HCT116 (cell line): Measurements from ENCODE around the gene SLC7A9. TPM values are rescaled to one million over a fixed set of nuclear protein-coding genes. Genes with fewer than 3 reads are reported as not detected.
"Not testable (repeated sequence)": the region's sequence is repeated elsewhere in the genome, so short reads cannot be mapped to it uniquely, and the experiment has no call there.

ENCODE experiments used
- ATAC-seq: fragments of 200-7000 bp; cut with Tn5 transposase; 2 replicates; pipeline ENCODE4 v1.9.1; 2020; ENCODE audit warnings: mild to moderate bottlenecking, moderate library complexity
- BruUV-seq: library from RNA; stranded (reverse); fragments of 400-500 nt; replicated peaks from 2 replicates; lab custom pipeline; 2021; lab: Mats Ljungman, UMichigan
- CTCF ChIA-PET: fragments of 300-600 bp; sonication (Branson Sonifier 250); formaldehyde crosslinking; loops from one replicate; lab custom pipeline; 2021; ENCODE audit warnings: antibody characterized with exemption; lab: Charles Lee
- POLR2A ChIA-PET: fragments of 300-600, 350-600 bp; sonication (Branson Sonifier 250); formaldehyde crosslinking; loops from one replicate; lab custom pipeline; 2021; ENCODE audit warnings: antibody characterized with exemption; lab: Charles Lee
- RAD21 ChIA-PET, 2 experiments: fragments of 300-600 bp; sonication (Branson Sonifier 250); formaldehyde crosslinking; loops; one replicate each; lab custom pipeline; 2023; ENCODE audit warnings: low total read pairs in 2 of 2; ENCODE audit not compliant: uncharacterized antibody in 2 of 2, unreplicated experiment in 2 of 2, low non-redundant PET in 1 of 2; lab: Charles Lee
- DNase-seq: peaks from one replicate; pipeline ENCODE4 v3.0.0-alpha.2; 2010; ENCODE audit warnings: low read depth, low spot score
- H2AFZ ChIP-seq: fragments of 200-600 bp; shearing (Covaris generic), sonication (generic); 2 replicates; pipeline ENCODE4 v1.6.1; 2017; ENCODE audit warnings: low read depth, mixed run types, mixed read lengths, antibody characterized with exemption, low read length; ENCODE audit not compliant: poor library complexity, severe bottlenecking
- H3K27ac ChIP-seq: 2 replicates; pipeline ENCODE4 v1.5.1; 2012; ENCODE audit warnings: low read depth, low read length
- H3K27me3 ChIP-seq: fragments of 200-600 bp; sonication (generic); 2 replicates; pipeline ENCODE4 v1.6.1; 2016; ENCODE audit warnings: mixed run types, low read length, mixed read lengths; ENCODE audit not compliant: insufficient read depth
- H3K36me3 ChIP-seq, 2 experiments: fragments of 200-500 bp in 1 of 2; fragments of 200-600 bp in 1 of 2; sonication (Bioruptor generic) in 1 of 2; sonication (generic) in 1 of 2; 2 replicates each; pipeline versions ENCODE4 v1.5.1 to v1.6.1; 2014 to 2016; ENCODE audit warnings: low read length in 2 of 2, inconsistent platforms in 1 of 2, mixed read lengths in 1 of 2, mixed run types in 1 of 2; ENCODE audit not compliant: insufficient read depth in 2 of 2, control insufficient read depth in 1 of 2
- H3K4me1 ChIP-seq, 2 experiments: fragments of 200-600 bp in 1 of 2; sonication (generic) in 1 of 2; 2 replicates each; pipeline versions ENCODE4 v1.5.1 to v1.6.1; 2012 to 2017; ENCODE audit warnings: low read length in 2 of 2, inconsistent platforms in 1 of 2, mild to moderate bottlenecking in 1 of 2, mixed read lengths in 1 of 2, mixed run types in 1 of 2, moderate library complexity in 1 of 2; ENCODE audit not compliant: insufficient read depth in 2 of 2, control insufficient read depth in 1 of 2
- H3K4me2 ChIP-seq: fragments of 200-600 bp; sonication (generic); 2 replicates; pipeline ENCODE4 v1.6.1; 2017; ENCODE audit warnings: mixed run types, low read length, mixed read lengths
- H3K4me3 ChIP-seq, 2 experiments: fragments of 200-600 bp in 1 of 2; sonication (generic) in 1 of 2; replicated peaks in 1 of 2; 2 replicates each; pipeline ENCODE4 v1.5.1; 2011 to 2016; ENCODE audit warnings: low read length in 2 of 2, control low read depth in 1 of 2, low read depth in 1 of 2, mild to moderate bottlenecking in 1 of 2, mixed read lengths in 1 of 2, mixed run types in 1 of 2
- H3K79me2 ChIP-seq: fragments of 200-600 bp; sonication (generic); 2 replicates; pipeline ENCODE4 v1.6.1; 2017; ENCODE audit warnings: mild to moderate bottlenecking, mixed run types, low read length, moderate library complexity, mixed read lengths; ENCODE audit not compliant: insufficient read depth
- H3K9ac ChIP-seq: fragments of 200-600 bp; sonication (generic); 2 replicates; pipeline ENCODE4 v1.6.1; 2016; ENCODE audit warnings: low read length, mixed read lengths
- H3K9me2 ChIP-seq: fragments of 200-600 bp; sonication (generic), shearing (Covaris generic); 2 replicates; pipeline ENCODE4 v1.6.1; 2017; ENCODE audit warnings: mixed run types, mild to moderate bottlenecking, moderate library complexity; ENCODE audit not compliant: insufficient read depth
- H3K9me3 ChIP-seq, 2 experiments: fragments of 200-500 bp in 1 of 2; fragments of 200-600 bp in 1 of 2; sonication (Bioruptor generic) in 1 of 2; sonication (generic) in 1 of 2; 2 replicates each; pipeline ENCODE4 v1.6.1; 2014 to 2017; ENCODE audit warnings: low read length in 2 of 2, mixed read lengths in 2 of 2, inconsistent platforms in 1 of 2, low read depth in 1 of 2, mild to moderate bottlenecking in 1 of 2, mixed run types in 1 of 2, moderate library complexity in 1 of 2; ENCODE audit not compliant: control insufficient read depth in 1 of 2, insufficient read depth in 1 of 2
- H4K20me1 ChIP-seq: fragments of 200-600 bp; sonication (generic), shearing (Covaris generic); 2 replicates; pipeline ENCODE4 v1.6.1; 2017; ENCODE audit warnings: mixed run types, mild to moderate bottlenecking, moderate library complexity; ENCODE audit not compliant: insufficient read depth
- CBX3 ChIP-seq: IDR thresholded peaks from 2 replicates; pipeline ENCODE4 v1.6.1; 2012; ENCODE audit warnings: low read depth
- EZH2 ChIP-seq: fragments of 200-600 bp; sonication (generic); IDR thresholded peaks from 2 replicates; pipeline ENCODE4 v1.6.1; 2017; ENCODE audit warnings: antibody characterized with exemption, mixed run types
- SP1 ChIP-seq: IDR thresholded peaks from 2 replicates; pipeline ENCODE4 v1.6.1; 2012; ENCODE audit warnings: low read depth
- YY1 ChIP-seq: IDR thresholded peaks from 2 replicates; pipeline ENCODE4 v1.6.1; 2011; ENCODE audit warnings: low read length, low read depth, moderate library complexity, mild to moderate bottlenecking; ENCODE audit not compliant: insufficient replicate concordance; ENCODE audit errors: extremely low read depth
- ZBTB33 ChIP-seq: IDR thresholded peaks from 2 replicates; pipeline ENCODE4 v1.6.1; 2011; ENCODE audit warnings: mild to moderate bottlenecking, low read length, moderate library complexity; ENCODE audit not compliant: insufficient replicate concordance; ENCODE audit errors: extremely low read depth
- intact Hi-C: fragments of 100-400 bp; cut with micrococcal nuclease; formaldehyde crosslinking; loops from 2 replicates; pipeline ENCODE4 v1.10.0; 2022
- total RNA-seq: library from RNA; stranded (reverse); gene quantifications from one replicate; pipeline ENCODE4 v1.2.1, GENCODE V29; 2021; ENCODE audit not compliant: unreplicated experiment
- TF ChIP-seq, protein P1 (sequence below): IDR thresholded peaks from 2 replicates; pipeline ENCODE4 v1.6.1; 2012; ENCODE audit warnings: low read depth

Gene SLC7A9
- total RNA-seq, 1 experiment from 2014 or later, result 0.42 TPM

DNA sequence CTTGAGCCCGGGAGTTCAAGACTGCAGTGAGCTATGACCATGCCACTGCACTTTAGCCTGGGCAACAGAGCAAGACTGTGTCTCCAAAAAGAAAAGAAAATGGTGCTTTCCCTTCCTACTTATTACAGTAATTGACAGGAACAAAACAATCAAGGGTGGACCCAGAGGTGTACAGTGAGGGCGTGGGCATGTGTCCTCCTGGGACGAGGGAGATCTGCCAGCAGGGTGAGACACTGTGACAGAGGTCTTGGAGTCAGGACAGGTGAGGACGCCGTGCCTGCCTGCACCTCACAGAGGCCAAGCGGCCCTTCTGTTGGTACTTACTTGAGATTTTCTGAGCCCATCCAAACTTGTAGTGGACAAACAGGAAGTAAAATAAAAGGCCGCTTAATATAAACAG lies 36.7 kb downstream of the SLC7A9 start:
- DNase-seq, H3K27ac ChIP-seq, H3K9ac ChIP-seq, H2AFZ ChIP-seq, H3K9me2 ChIP-seq, H3K4me2 ChIP-seq, H4K20me1 ChIP-seq, H3K4me1 ChIP-seq, H3K4me3 ChIP-seq, H3K36me3 ChIP-seq, CTCF ChIA-PET, H3K27me3 ChIP-seq, BruUV-seq, ATAC-seq, POLR2A ChIA-PET, H3K79me2 ChIP-seq, RAD21 ChIA-PET, intact Hi-C loops, H3K9me3 ChIP-seq: not testable (repeated sequence)

DNA sequence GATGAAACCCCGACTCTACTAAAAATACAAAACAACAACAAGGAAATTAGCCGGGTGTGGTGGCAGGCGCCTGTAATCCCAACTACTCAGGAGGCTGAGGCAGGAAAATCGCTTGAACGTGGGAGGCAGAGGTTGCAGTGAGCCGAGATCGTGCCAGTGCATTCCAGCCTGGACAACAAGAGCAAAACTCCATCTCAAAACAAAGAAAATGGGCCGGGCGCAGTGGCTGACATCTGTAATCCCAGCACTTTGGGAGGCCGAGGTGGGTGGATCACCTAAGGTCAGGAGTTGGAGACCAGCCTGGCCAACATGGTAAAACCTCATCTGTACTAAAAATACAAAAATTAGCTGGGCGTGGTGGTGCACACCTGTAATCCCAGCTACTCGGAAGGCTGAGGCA lies 37.5 kb downstream of the SLC7A9 start:
- BruUV-seq, ATAC-seq, CTCF ChIA-PET: not testable (repeated sequence)

DNA sequence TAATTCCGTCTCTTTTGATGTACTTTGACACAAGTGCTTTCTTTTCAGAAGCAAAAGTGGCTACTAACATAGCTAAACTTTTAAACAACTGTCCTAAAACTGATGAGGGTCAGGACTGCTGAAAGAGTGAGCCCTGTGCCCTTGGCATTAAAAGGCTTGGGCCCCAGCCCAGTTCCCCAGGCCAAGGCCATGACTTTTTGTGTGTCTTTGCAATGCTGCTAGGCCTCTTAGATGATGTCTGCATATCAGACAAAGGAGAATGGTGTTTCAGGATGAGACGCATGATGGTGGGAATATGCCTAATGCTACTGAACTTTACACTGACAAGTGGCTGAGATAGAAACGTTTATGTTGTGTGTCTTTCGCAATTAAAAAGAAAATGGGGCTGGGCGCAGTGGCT lies 38.0 kb downstream of the SLC7A9 start:
- TF ChIP-seq SP1 (no peak), EZH2 (no peak), YY1 (no peak), CBX3 (no peak), ZBTB33 (no peak)
- TF ChIP-seq, protein P1, sequence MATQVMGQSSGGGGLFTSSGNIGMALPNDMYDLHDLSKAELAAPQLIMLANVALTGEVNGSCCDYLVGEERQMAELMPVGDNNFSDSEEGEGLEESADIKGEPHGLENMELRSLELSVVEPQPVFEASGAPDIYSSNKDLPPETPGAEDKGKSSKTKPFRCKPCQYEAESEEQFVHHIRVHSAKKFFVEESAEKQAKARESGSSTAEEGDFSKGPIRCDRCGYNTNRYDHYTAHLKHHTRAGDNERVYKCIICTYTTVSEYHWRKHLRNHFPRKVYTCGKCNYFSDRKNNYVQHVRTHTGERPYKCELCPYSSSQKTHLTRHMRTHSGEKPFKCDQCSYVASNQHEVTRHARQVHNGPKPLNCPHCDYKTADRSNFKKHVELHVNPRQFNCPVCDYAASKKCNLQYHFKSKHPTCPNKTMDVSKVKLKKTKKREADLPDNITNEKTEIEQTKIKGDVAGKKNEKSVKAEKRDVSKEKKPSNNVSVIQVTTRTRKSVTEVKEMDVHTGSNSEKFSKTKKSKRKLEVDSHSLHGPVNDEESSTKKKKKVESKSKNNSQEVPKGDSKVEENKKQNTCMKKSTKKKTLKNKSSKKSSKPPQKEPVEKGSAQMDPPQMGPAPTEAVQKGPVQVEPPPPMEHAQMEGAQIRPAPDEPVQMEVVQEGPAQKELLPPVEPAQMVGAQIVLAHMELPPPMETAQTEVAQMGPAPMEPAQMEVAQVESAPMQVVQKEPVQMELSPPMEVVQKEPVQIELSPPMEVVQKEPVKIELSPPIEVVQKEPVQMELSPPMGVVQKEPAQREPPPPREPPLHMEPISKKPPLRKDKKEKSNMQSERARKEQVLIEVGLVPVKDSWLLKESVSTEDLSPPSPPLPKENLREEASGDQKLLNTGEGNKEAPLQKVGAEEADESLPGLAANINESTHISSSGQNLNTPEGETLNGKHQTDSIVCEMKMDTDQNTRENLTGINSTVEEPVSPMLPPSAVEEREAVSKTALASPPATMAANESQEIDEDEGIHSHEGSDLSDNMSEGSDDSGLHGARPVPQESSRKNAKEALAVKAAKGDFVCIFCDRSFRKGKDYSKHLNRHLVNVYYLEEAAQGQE, result no peak
- TF ChIP-seq, all 23 proteins: peak for 0
- ChIA-PET POLR2A (no interaction called here), CTCF (no interaction called here), RAD21 (no interaction called here)
- Histone ChIP-seq H3K9me2 (no peaks in the 10 kb centered on the region), H3K4me1 (0 out of 4 replicates have a peak, but pooled peaks cover 2% of the 10 kb centered on the region in 2 experiments), H3K9me3 (no peaks in the 10 kb centered on the region), H3K79me2 (no peaks in the 10 kb centered on the region), H3K36me3 (no peaks in the 10 kb centered on the region), H2AFZ (no peak overlapping the region), H3K4me3 (no peak overlapping the region), H3K9ac (no peak overlapping the region), H4K20me1 (no peaks in the 10 kb centered on the region), H3K27me3 (no peaks in the 10 kb centered on the region), H3K4me2 (no peak overlapping the region), H3K27ac (no peak overlapping the region)
- intact Hi-C loops, result no loop called here
- DNase-seq (no peak), ATAC-seq (no peak)
- BruUV-seq, result no TSS peak

More for the DNA sequence above, 37.5 kb downstream of the SLC7A9 start:
- intact Hi-C loops, DNase-seq, H3K36me3 ChIP-seq, H3K9ac ChIP-seq, H3K27me3 ChIP-seq, H3K9me2 ChIP-seq, H3K4me1 ChIP-seq, RAD21 ChIA-PET, H3K79me2 ChIP-seq, H3K9me3 ChIP-seq, POLR2A ChIA-PET, H3K27ac ChIP-seq, H2AFZ ChIP-seq, H3K4me2 ChIP-seq, H3K4me3 ChIP-seq, H4K20me1 ChIP-seq: not testable (repeated sequence)
